Raji (cell line): ENCODE results near the gene NABP2.

Experiments used
- POLR2A ChIP-seq: IDR thresholded peaks from 2 replicates; pipeline ENCODE4 v1.6.1; 2011; ENCODE audit warnings: low read depth, low read length, control low read depth; ENCODE audit not compliant: insufficient read depth

The NABP2 gene

GRCh38 chr12:56257491-56258067 is 33.4 kb downstream of the NABP2 start:
- no peak for TF ChIP-seq POLR2A

- TF ChIP-seq POLR2A = peak; percentile 67
These were observed 34.1 kb downstream of the NABP2 start, which contains the start of gene ANKRD52 for GRCh38 chr12:56258068-56258819. Gene ANKRD52 (minus strand): TSS chr12:56258384. CDS start chr12:56258269, 115 bp downstream.

- no peak for TF ChIP-seq POLR2A
These were observed 34.7 kb downstream of the NABP2 start for GRCh38 chr12:56258820-56259183.

- TF ChIP-seq POLR2A = no peak
These were observed 36.2 kb downstream of the NABP2 start for GRCh38 chr12:56260380-56260779.

GRCh38 chr12:56260921-56261320 is 36.8 kb downstream of the NABP2 start:
- TF ChIP-seq POLR2A = no peak

- TF ChIP-seq POLR2A = no peak
These were observed 37.5 kb downstream of the NABP2 start for GRCh38 chr12:56261503-56262232.

- TF ChIP-seq POLR2A = peak; percentile 92
These were observed 42.7 kb downstream of the NABP2 start, which contains the start of gene COQ10A for GRCh38 chr12:56266693-56267442. Gene COQ10A (plus strand): TSS chr12:56266942. CDS start chr12:56267119, 177 bp downstream.

GRCh38 chr12:56267443-56268071 is 43.4 kb downstream of the NABP2 start:
- no peak for TF ChIP-seq POLR2A

GRCh38 chr12:56271031-56271430 is 46.9 kb downstream of the NABP2 start:
- no peak for TF ChIP-seq POLR2A

- TF ChIP-seq POLR2A = no peak
These were observed 50.2 kb downstream of the NABP2 start for GRCh38 chr12:56274299-56274698.

- no peak for TF ChIP-seq POLR2A
These were observed 54.8 kb downstream of the NABP2 start for GRCh38 chr12:56278905-56279304.
